Loucy (cell line): Measurements from ENCODE around the gene CETN2.
"Not testable (repeated sequence)": the region's sequence is repeated elsewhere in the genome, so short reads cannot be mapped to it uniquely, and the experiment has no call there.

ENCODE experiments used
- H2AFZ ChIP-seq: fragments of 200-600 bp; sonication (generic); 2 replicates; pipeline ENCODE4 v1.6.0; 2016; ENCODE audit warnings: antibody characterized with exemption, mild to moderate bottlenecking, low read length, moderate library complexity
- H3F3A ChIP-seq: fragments of 200-600 bp; 2 replicates; pipeline ENCODE4 v1.6.0; 2016; ENCODE audit warnings: antibody characterized with exemption, low read depth, mild to moderate bottlenecking
- H3K27me3 ChIP-seq: fragments of 200-600 bp; sonication (generic); 2 replicates; pipeline ENCODE4 v1.6.1; 2014; ENCODE audit warnings: low read length, mild to moderate bottlenecking; ENCODE audit not compliant: insufficient read depth, poor library complexity, severe bottlenecking
- H3K36me3 ChIP-seq: fragments of 200-600 bp; sonication (generic); 2 replicates; pipeline ENCODE4 v1.6.1; 2016; ENCODE audit warnings: low read length; ENCODE audit not compliant: insufficient read depth
- H3K4me1 ChIP-seq: fragments of 200-600 bp; sonication (generic); 2 replicates; pipeline ENCODE4 v1.5.1; 2014; ENCODE audit warnings: low read length, mild to moderate bottlenecking; ENCODE audit not compliant: insufficient read depth, poor library complexity, severe bottlenecking
- H3K4me2 ChIP-seq: fragments of 200-600 bp; sonication (generic); 2 replicates; pipeline ENCODE4 v1.6.0; 2014; ENCODE audit warnings: antibody characterized with exemption, low read length, low read depth, mild to moderate bottlenecking; ENCODE audit not compliant: poor library complexity, severe bottlenecking
- H3K4me3 ChIP-seq: fragments of 200-600 bp; sonication (generic); 2 replicates; pipeline ENCODE4 v1.5.1; 2014; ENCODE audit warnings: low read length, mild to moderate bottlenecking, mixed read lengths; ENCODE audit not compliant: poor library complexity, severe bottlenecking
- H3K79me2 ChIP-seq: fragments of 200-600 bp; sonication (generic); 2 replicates; pipeline ENCODE4 v1.6.1; 2014; ENCODE audit warnings: low read length; ENCODE audit not compliant: insufficient read depth
- H3K9ac ChIP-seq: fragments of 200-600 bp; sonication (generic); 2 replicates; pipeline ENCODE4 v1.6.0; 2014; ENCODE audit warnings: mild to moderate bottlenecking, low read depth, low read length, moderate library complexity; ENCODE audit not compliant: poor library complexity, severe bottlenecking
- H3K9me2 ChIP-seq: fragments of 200-600 bp; sonication (generic); replicated peaks from 2 replicates; pipeline ENCODE4 v1.6.1; 2016; ENCODE audit warnings: low read depth, low read length, mixed read lengths
- H3K9me3 ChIP-seq: fragments of 200-600 bp; sonication (generic); 2 replicates; pipeline ENCODE4 v1.6.1; 2014; ENCODE audit warnings: mild to moderate bottlenecking, antibody characterized with exemption, low read length, low read depth; ENCODE audit not compliant: insufficient read depth
- H4K20me1 ChIP-seq: fragments of 200-600 bp; sonication (generic); 2 replicates; pipeline ENCODE4 v1.6.0; 2014; ENCODE audit warnings: antibody characterized with exemption, low read length, mild to moderate bottlenecking; ENCODE audit not compliant: insufficient read depth, poor library complexity, severe bottlenecking
- EZH2phosphoT487 ChIP-seq: fragments of 200-600 bp; IDR thresholded peaks from 2 replicates; pipeline ENCODE4 v1.6.1; 2018; ENCODE audit warnings: antibody characterized with exemption, mild to moderate bottlenecking, moderate library complexity, borderline replicate concordance
- TF ChIP-seq, protein P1 (sequence below): fragments of 200-600 bp; sonication (generic); conservative IDR thresholded peaks from 2 replicates; pipeline ENCODE4 v1.5.1; 2014; ENCODE audit warnings: mild to moderate bottlenecking, antibody characterized with exemption, low read length

CETN2 gene

DNA sequence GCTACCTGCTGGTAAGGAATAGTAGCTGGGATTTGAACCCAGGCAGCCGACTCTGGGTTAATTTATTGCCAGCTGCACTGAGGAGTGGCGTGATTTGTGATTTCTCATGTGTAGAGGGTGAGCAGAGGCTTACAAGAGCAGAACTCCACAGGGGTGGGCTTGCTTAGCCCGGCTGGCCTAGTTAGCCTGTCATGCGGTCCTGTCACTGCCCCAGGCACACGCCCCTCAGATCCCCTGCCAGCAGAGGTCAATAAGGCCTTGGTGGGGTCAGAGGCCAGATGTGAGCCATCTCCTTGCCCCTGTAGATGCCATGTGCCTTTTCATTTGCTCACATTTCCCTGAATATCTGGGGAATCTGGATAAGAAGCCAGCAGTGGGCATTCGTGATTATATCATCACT, 13.7 kb upstream of the CETN2 start:
- peaks cover 9% of the 10 kb centered on the region; the same call in 1 of the 2 replicates for H3K36me3 ChIP-seq
- no peaks in the 10 kb centered on the region for H3K9me2 ChIP-seq
- H3K4me3 ChIP-seq, result no peak overlapping the region
- no peak for TF ChIP-seq EZH2phosphoT487
- TF ChIP-seq, protein P1, sequence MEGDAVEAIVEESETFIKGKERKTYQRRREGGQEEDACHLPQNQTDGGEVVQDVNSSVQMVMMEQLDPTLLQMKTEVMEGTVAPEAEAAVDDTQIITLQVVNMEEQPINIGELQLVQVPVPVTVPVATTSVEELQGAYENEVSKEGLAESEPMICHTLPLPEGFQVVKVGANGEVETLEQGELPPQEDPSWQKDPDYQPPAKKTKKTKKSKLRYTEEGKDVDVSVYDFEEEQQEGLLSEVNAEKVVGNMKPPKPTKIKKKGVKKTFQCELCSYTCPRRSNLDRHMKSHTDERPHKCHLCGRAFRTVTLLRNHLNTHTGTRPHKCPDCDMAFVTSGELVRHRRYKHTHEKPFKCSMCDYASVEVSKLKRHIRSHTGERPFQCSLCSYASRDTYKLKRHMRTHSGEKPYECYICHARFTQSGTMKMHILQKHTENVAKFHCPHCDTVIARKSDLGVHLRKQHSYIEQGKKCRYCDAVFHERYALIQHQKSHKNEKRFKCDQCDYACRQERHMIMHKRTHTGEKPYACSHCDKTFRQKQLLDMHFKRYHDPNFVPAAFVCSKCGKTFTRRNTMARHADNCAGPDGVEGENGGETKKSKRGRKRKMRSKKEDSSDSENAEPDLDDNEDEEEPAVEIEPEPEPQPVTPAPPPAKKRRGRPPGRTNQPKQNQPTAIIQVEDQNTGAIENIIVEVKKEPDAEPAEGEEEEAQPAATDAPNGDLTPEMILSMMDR, result no peak
- no peak overlapping the region for H3K4me2 ChIP-seq
- no peak overlapping the region for H2AFZ ChIP-seq
- H3F3A ChIP-seq, result no peaks in the 10 kb centered on the region
- H3K79me2 ChIP-seq, result peaks cover 36% of the 10 kb centered on the region; the same call in 1 of the 2 replicates
- H3K9me3 ChIP-seq, result no peaks in the 10 kb centered on the region
- no peak overlapping the region for H3K9ac ChIP-seq
- no peaks in the 10 kb centered on the region for H3K27me3 ChIP-seq
- H4K20me1 ChIP-seq, result peaks cover 5% of the 10 kb centered on the region
- H3K4me1 ChIP-seq, result no peaks in the 10 kb centered on the region

DNA sequence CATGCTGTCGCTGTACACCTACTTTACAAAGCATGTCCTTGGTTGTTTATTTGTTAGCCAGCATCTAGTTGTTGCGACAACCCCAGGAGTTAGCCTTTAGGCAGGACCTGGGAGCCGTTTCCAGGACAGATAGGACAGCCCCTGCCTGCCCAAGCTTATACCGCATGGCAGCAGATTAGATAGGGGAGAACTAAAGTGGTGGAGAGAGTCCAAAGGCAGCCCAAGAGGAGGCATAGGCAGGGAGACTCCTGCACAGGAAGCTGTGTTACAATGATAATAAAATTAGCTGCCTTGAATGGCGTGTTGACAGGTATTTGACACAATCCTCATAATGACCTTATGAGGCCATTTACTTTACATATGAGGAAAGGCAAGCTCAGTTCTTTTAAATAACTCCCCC, 13.3 kb upstream of the CETN2 start:
- peaks cover 36% of the 10 kb centered on the region; the same call in 1 of the 2 replicates for H3K79me2 ChIP-seq
- no peak overlapping the region for H3K9ac ChIP-seq
- TF ChIP-seq, protein P1, result no peak
- TF ChIP-seq EZH2phosphoT487, result no peak
- no peak overlapping the region for H3K4me3 ChIP-seq
- no peaks in the 10 kb centered on the region for H3K9me2 ChIP-seq
- peaks cover 9% of the 10 kb centered on the region; the same call in 1 of the 2 replicates for H3K36me3 ChIP-seq
- H4K20me1 ChIP-seq, result peaks cover 5% of the 10 kb centered on the region
- no peak overlapping the region for H3K4me2 ChIP-seq
- no peaks in the 10 kb centered on the region for H3F3A ChIP-seq
- H3K9me3 ChIP-seq, result no peaks in the 10 kb centered on the region
- H2AFZ ChIP-seq, result no peak overlapping the region
- H3K4me1 ChIP-seq, result no peaks in the 10 kb centered on the region
- no peaks in the 10 kb centered on the region for H3K27me3 ChIP-seq

DNA sequence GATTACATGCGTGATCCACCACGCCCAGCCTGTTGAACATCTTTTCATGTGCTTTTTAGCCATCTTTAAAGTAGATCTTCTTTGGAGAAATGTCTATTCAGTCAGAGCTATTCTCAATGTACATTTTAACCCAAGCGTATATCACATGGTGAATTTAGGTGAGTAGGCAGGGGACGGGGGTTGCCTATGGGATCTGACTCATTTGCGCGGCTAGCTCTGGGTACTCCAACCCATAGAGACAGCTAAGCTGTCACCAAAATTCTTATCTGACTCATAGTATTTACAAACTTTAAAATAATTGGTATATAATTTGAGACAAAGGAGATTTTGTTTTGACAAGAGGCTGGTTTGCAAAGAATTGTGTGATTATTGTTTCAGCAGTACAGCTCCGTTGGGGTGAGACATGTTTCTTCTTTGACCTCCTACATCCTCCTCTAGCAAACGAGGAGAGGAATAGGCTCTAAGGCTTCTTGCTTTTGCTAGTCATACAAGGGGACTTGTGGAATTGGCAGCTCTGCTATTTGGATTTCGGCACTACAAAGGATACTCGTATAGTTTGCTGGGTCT, 12.3 kb upstream of the CETN2 start:
- Histone ChIP-seq H3K4me3 (no peak overlapping the region), H3K9me3 (no peaks in the 10 kb centered on the region), H4K20me1 (peaks cover 5% of the 10 kb centered on the region), H3K9ac (no peak overlapping the region), H3K4me2 (no peak overlapping the region), H3K9me2 (no peaks in the 10 kb centered on the region), H3K4me1 (no peaks in the 10 kb centered on the region), H3K36me3 (peaks cover 9% of the 10 kb centered on the region; the same call in 1 of the 2 replicates), H2AFZ (no peak overlapping the region), H3K79me2 (peaks cover 36% of the 10 kb centered on the region; the same call in 1 of the 2 replicates), H3F3A (no peaks in the 10 kb centered on the region), H3K27me3 (no peaks in the 10 kb centered on the region)
- TF ChIP-seq, protein P1, result no peak
- no peak for TF ChIP-seq EZH2phosphoT487

DNA sequence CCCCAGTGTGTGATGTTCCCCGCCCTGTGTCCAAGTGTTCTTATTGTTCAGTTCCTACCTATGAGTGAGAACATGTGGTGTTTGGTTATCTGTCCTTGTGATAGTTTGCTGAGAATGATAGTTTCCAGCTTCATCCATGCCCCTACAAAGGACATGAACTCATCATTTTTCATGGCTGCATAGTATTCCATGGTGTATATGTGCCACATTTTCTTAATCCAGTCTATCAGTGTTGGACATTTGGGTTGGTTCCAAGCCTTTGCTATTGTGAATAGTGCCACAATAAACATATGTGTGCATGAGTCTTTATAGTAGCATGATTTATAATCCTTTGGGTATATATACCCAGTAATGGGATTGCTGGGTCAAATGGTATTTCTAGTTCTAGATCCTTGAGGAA, 4.9 kb upstream of the CETN2 start:
- H4K20me1 ChIP-seq, H3K9me2 ChIP-seq, H3K4me3 ChIP-seq, H2AFZ ChIP-seq, H3K4me1 ChIP-seq, H3K27me3 ChIP-seq, H3K36me3 ChIP-seq, H3K9ac ChIP-seq, H3K9me3 ChIP-seq, H3K4me2 ChIP-seq, H3F3A ChIP-seq: not testable (repeated sequence)
- peaks cover 38% of the 10 kb centered on the region for H3K79me2 ChIP-seq
